Stimulated activated CD4-positive, alpha-beta T cell treated with anti-CD3 and anti-CD28 coated beads, TNF-alpha, amount 100 ng/mL, for 4 hours (primary cell): ENCODE measurements around the gene TNFRSF11A.

Experiments used
- DNase-seq, 3 experiments: peaks; one replicate each; pipeline ENCODE4 v3.0.0-alpha.2; 2020; ENCODE audit warnings: low read depth in 3 of 3

TNFRSF11A gene

DNA sequence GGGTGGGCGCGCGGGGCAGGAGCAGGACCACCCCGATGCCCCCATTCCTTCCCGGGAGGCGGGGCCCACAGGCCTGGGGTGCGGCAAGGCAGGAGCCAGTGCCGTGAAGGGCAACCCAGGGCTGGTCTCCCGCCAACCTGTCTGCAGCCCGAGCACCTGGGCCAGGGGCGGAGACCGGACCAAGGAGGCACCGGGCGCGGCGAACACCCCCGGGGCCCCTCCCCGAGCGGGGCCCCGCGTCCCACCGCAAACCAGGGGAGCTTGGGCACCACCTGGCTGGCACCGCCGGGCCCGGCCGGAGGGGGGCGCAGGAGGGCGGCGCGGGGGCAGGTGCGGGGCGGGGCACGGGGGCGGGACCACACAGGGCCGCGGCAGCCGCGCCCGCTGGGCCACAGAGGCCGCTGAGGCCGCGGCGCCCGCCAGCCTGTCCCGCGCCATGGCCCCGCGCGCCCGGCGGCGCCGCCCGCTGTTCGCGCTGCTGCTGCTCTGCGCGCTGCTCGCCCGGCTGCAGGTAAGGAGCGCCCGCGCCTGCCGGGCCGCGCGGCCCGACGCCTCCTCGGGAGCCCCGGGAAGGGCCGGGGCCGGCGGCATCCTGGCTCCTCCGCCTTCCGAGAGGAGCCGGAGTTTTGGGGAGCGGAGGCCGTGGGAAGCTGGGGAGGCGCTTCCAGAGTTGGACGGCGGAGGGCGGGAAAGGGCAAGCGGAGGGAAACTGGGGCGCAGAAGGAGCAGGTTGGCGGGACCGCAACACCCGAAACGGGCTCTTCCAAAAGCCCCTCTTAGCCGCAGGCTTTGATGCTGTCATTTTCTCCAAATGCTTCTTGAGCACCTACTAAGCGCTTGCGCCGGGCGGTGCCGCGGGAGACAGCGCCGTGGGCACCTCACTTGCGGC, at the start of gene TNFRSF11A:
Gene TNFRSF11A (plus strand): TSS at position 394 of the 889 bp plus-strand sequence. CDS start 43 bp downstream, at position 437.
- peak; percentile 28 to 54 (median 52) for DNase-seq

DNA sequence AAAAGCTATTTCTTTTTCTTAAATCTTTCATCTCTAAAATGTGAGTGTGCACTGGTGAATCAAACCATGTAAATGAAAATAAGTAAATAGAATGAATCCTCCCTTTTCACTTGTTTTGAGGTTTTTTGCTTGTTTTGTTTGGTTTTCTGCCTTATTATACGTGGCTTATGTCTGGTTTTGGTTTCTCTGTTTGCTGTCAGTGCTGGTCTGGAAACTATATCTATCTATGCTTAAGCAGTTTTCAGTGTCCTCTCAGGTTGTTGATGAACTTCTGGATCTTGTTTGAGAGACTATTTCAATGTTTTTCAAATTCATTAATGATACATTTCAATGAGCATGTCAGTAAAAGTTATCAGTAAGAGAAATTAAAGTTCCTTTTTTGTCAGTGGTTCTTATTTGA, 48.1 kb upstream of the TNFRSF11A start:
- DNase-seq, result no peak

DNA sequence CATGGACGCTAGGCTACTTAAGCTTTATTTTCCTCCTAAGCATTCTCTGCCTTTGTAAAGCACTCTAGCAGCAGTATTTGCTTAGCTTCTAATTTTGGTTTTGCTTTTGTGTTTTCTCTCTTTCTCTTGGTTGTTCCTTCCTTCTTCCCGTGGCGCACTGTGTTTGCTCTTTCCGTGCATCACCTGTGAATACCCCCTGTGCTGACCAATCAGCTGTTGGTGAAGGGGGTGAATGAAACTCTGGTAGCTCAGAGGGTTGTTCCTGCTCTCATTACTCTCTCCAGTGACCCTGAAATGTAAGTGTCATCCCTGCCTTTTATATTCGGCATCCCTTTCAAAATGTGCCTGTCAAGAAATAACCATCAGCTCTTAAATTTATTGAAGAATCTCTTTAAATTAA, 45.5 kb upstream of the TNFRSF11A start:
- no peak for DNase-seq

DNA sequence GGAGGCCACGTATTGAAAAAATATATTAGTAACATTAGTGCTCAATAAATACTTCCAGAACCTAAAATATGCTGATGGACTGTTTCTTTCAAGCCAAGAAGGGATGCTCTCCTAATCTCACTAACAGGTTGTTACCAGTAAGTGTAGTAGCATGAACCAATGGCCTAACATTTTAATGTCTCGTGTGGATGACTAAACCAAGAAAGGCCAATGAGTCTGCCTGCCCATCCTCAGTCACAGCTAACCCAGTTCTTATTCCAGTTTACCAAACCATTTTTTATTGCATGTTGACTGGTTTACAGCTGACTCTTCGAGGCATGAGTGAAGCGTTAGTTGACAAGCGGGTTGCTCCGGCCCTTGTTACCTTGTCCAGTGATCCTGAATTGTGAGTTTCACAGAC, 45.1 kb upstream of the TNFRSF11A start:
- DNase-seq, result no peak

DNA sequence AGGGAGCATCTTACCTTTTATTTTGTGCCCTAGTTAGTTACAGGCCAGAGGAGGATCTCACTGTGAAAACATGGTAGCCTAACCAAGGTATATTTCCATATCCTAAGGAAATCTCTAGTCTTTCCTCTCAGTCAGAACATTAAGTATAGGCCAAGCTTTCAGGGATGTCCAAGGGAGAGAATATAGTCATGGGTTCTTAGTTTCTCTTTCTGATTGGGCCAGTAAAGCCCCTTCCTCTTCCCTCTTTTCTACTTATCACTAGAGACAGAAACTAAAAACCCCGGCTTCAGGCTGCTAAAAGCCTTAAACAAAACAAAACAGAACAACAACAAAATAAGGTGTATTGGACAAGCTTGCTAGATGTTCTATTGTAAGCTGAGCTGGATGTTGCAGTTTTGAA, 44.3 kb upstream of the TNFRSF11A start:
- no peak for DNase-seq

DNA sequence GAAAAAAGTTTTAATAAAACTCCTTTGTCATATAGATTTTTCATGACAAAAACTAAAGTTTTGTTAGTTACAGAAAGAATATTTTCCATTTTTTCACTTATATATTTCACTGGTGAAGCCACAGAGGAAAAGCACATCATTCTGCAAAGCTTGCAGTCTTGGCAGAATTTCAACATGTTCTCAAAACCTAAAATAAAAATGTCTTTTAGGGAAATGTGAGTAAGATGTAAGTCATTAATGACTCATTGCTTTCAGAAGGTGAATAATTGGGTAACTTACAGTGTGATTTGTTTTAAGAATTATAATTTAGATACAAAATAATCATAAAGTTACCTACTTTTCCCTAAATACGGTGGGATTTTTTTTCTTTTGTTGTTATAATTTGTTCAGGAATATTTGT, 43.4 kb upstream of the TNFRSF11A start:
- DNase-seq, result no peak

DNA sequence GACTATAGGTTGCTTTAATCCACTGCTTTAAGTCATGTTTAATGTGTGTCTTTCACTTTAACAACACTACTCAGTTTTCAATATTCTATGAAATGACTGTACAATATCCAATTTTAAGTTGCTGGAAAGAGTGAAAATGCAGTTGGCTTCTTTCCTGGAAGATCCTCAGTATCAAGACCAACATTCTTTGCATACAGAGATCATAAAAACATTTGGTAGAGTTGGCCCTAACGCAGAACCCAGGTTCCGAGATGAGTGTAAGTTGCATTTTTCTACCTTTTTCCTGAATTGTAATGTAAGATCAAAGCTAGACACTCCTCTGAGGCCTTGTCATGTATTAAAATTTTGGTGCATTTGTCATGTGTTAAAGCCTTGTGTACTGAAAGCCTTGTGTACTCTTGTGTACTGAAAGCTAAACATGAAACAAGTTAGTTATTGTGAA, 42.9 kb upstream of the TNFRSF11A start:
- DNase-seq, result no peak

DNA sequence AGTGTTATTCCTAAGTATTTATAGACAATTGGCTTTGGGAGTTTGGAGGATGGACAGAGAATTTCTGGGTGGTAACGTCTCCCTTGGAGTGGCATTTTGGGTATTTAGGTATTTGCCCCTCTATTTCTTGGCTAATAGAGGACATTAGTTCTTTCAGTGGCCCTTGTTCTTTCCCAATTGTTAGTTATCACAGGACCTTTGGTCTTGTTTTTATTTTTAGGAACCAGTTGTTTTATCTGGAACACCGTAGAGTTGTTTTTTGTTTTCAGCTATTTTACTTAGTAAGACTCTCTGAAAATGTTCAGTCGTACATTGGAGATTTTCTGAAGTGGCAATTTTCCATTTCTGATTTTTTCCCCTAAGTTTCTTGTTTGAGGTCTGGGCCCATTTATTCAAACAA, 40.5 kb upstream of the TNFRSF11A start:
- no peak for DNase-seq

DNA sequence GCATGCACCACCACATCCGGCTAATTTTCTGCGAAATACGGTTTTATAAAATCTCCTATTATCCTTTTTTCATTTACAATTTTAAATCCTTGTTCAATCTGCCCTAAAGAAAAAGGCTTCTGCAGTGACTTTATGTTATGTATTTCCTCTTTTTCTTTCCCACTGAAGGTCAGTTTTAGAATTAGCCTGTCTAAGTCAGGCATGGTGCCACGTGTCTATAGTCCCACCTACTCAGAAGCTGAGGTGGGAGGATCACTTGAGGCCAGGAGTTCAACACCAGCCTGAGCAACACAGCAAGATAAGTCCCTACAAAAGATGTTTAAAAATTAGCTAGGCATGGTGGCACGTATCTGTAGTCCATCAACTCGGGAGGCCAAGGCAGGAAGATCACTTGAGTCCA, 39.8 kb upstream of the TNFRSF11A start:
- no peak for DNase-seq

DNA sequence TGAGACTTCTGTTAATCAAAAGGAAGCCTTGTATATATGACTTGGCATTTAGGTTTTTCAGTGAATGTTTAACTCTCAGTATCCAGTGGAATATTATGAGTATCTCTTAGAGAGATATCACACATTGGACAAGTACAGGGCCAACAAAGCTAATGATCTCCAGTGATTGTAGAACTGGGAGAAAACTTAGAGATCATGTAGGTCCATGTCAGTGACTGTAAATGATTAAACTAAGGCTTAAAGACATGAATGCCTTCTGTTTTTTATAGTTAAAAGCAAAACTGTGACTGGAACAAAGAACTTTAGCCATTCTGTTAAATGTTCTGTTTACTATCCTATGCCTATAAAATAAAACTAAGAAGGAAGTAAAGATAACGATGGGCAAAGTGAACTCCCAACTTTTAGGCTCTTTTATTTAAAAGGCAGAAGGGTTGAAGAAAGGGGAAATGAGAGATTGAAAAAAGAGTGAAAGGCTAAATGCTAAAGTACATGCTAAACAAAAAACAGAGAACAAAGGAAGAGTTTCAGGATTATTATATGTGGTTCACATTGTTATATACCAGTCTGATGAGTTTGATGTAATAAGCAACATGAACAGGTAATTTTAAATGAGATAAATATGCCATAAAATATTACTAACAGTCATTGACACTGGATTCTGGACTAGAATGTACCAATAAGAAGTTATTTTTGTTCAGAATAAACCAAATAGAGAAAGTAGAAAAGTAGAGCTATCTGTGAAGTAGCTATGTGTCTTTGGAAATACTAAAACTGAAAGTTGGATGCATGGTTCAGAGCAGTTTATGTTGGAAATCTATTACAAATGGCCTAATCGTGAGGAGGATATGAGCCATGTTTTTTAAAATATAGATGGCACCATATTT, 37.1 kb upstream of the TNFRSF11A start:
- DNase-seq, result no peak

DNA sequence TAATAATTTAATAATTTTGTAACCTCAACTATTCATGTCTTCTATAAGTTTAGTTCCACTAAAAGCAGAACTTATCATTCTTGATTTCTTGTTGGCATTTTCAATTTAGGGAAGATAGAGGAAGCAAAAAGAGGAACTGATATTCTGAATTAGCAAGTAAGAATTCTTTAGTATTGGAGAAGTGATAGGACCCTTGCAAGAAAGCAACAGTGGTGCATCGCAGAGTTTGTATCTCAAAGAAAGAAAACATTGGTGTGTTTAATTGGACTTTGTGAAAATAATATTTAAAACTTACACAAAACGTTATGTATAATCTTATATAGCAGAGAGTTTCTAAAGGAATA, 36.5 kb upstream of the TNFRSF11A start:
- DNase-seq, result no peak

DNA sequence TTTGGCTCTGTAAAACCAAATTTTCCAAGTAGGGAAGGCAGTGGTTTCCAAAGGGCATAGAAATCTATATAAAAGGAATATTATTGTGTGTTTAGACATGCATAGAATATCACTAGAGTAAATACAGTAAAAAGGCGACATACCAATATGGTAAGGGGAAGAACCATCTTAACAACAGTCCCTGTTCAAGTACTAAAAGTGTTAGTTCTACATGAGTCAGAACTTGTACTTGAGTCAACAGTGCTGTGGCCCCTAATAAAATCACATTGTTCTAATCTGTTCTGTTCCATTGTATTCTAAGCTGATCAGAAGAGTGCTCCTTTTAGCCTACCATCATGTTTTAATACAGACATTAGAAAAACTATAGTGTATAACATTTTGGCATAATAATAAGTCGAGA, 36.1 kb upstream of the TNFRSF11A start:
- no peak for DNase-seq

DNA sequence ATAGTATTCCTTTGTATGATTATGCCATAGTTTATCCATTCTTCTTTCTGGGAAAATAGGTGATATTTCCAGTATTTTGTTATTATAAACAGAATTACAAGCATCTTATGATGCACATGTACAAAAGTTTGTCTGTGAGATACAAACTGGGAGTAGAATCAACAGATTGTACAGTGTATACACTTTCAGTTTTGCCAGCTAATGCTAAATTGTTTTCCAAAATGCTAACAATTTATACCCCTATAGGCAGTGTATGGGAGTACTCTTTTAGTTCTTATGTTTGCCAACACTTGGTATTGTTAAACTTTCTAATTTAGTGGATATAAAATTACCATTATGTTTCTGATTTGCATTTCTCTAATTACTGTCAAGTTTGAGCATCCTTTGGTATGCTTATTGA, 31.0 kb upstream of the TNFRSF11A start:
- DNase-seq, result no peak

DNA sequence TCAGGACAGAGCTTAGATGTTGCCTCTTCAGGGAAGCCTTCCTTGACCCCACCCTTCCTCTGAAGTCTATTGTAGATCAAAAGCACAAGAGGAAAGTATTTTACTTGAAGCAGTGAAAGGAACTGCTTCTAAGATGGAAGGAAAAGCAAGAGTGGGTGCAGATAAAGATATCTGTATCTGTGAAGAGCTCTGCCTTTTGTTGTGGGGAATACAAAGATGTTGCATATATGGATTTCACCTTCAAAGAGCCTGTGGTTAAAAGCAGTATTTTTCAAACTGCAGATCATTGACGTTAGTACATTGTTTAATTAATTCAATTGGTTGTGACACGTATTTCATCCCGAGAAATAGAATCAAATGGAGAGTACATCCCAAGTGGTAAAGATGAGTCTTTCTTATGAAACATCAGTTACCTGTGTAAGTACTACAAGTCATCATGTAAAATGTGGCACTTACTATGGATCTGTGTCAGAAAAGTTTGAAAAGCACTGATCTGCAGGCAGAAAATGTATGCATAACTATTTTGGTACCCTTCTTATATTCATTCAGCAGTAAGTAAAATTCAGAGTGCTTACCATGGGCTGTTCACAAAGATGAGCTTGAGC, 24.6 kb upstream of the TNFRSF11A start:
- DNase-seq, result no peak

DNA sequence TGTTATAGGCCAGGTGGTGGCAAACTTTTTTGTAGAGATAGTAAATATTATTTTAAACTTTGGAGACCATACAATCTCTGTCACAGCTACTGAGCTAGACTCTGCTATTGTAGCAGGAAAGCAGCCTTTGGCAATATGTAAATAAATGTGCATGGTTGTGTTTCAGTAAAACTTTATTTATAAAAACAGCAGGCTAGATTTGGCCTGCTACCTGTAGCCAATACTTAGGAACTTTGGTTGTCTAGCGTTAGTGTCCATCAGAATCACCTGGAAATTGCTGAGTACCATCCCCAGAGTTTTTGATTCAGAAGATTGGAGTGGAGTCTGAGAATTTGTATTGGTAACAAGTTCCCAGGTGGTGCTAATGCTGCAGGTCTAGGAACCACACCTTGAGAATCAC, 23.8 kb upstream of the TNFRSF11A start:
- DNase-seq, result no peak

DNA sequence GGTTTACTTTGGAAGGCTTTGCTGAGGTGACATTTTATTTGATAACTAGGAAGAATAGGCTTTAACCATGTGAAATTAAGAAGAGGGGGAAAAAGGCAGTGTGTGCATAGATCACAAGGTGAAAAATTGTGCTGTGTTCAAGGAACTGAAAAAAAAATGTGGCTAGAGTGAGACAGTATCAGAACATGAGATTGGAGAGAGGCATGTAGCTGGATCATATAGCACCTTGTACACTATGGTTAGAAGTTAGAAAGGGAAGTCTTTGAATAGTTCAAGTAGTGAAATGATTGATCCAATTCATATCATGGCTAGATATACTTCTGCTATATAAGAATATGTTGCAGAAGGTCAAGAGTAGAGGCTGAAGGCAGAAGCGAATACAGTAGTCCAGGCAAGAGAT, 12.3 kb upstream of the TNFRSF11A start:
- no peak for DNase-seq

DNA sequence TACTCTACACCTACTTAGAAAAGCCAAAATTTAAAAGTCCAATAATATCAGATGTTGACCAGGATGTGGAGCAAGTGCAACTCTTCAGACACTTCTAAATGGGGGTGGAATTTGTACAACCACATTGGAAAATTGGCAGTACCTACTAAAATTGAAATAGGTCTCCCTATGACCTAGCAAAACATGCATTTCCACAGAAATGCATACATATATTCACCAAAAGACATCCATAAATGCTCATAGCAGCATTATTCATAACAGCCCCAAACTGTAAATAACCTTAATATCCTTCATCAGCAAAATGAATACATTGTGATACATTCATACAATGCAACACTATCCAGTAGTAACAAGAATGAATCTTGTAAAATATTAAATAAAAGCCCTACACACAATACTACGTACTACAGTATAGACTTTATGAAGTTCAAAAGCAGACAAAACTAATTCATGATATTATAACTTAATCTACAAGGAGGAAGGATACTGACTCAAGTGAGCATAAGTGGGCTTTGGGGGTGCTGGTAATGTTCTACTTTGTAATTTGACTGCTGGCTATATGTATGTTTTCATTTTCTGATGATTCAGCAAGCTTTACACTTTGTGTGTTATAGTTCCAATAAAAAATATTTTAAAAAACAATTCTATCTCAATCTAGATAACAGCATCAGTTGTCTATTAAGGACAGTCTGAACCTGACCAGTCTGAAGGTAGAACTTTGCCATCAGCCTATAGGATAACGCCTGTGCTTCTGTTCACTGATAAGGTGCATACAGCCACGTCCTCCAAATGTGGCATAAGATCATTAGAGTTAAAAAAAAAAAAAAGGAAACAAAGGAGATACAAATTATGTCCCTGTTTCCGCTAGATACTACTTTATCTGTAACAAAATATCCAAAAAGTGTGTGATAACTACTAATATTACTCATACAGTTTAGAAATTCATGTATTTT, 6.6 kb upstream of the TNFRSF11A start:
- DNase-seq, result no peak

DNA sequence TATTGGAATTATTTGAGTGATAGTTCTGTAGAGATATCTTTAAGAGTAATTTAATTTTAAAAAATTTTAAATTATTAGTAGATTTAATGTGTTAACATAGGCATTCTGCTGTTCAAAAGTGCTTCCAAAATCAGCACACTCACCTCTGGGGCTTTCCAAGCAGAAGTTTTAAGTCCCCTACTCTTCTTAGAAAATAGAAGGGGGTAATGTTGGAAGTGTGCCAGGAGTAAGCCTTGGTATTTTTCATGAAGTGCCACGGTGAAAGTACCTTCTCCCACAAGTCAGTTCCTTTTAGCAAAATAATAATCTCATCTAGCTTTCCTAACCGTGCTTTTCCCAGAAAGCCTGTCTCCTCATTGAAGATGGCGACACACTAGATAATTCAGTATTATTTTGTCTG, 3.9 kb upstream of the TNFRSF11A start:
- no peak for DNase-seq

DNA sequence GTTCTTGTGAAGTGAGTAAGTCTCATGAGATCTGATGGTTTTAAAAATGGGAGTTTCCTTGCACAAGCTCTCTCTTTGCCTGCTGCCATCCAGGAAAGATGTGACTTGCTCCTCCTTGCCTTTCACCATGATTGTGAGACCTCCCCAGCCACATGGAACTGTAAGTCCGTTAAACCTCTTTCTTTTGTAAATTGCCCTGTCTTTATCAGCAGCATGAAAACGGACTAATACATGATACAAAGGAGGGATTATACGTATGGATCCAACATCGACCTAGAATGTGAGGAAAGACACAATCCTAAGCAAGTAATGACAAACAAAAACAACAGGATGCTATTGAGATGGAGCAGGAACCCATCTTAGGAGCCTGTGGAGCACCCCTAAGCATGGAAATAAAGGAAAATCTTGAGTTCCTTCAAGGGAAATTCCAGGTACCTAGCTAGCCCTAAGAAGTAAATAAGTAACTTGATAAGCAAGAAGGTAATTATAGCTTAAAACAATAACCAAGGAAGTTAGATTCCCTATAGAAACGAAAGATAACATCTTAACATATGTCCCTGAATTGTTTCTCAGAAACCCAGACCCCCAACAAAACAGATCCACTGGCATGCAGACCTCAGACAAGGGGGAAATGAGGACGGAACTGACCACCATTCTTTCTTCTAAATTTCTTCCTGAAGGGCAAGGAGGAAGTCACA, 1.5 kb upstream of the TNFRSF11A start:
- DNase-seq, result no peak

DNA sequence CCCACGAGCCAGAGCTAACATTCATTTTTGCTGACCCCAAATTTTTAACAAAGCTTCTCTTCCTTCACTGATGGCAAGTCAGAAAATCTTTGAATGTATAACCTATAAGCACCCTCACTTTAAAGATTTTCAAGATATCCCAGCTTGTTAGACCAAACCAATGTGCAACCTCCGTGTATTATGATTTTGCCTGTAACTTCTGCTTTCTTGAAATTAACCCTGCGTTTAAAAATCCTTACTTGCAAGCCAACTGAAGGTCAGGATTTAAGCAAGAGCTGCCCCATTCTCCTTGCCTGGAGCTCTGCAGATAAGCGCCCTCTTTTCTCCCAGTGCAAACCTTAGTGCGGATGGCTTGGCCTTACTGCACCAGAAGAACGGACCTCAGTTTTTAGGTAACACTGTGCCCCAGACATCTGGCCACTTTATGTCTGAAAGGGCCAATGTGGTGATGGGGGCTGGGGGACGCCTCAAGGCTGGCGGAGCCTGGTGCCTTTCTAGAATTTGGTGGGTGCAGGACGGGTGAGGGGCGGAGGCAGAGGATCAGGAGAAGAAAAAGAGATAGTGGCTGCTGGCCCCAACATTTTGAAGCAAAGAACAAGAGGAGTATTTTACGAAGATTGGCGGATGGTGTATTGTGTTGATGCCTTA, 805 bp upstream of the TNFRSF11A start:
- DNase-seq, result no peak
